Esophagus muscularis mucosa (tissue), 3 donors: ENCODE results near the gene QARS1.

Experiments
- CTCF ChIP-seq, 3 experiments: fragments of 200-600 bp in 2 of 3; fragments of 450-650 bp in 1 of 3; sonication (generic) in 2 of 3; IDR thresholded peaks; one replicate each; pipeline ENCODE4 v1.5.1; 2017 to 2019; ENCODE audit warnings: antibody characterized with exemption in 3 of 3, mild to moderate bottlenecking in 2 of 3, moderate library complexity in 1 of 3
- EP300 ChIP-seq: sonication (generic); formaldehyde crosslinking; IDR thresholded peaks from one replicate; pipeline ENCODE4 v1.6.1; 2017; ENCODE audit warnings: antibody characterized with exemption

- no peak for TF ChIP-seq CTCF (IDR thresholded peaks at IDR 0.05)
- TF ChIP-seq EP300: no peak
These were observed at the start of gene QARS1 for GRCh38 chr3:49104427-49105291.
